Mammary epithelial cell (primary cell): Measurements from ENCODE around the gene SERPINB11.

Source experiments
- EZH2 ChIP-seq: IDR thresholded peaks from 2 replicates; pipeline ENCODE4 v1.6.1; 2012; ENCODE audit warnings: low read length, inconsistent platforms, borderline replicate concordance
- TF ChIP-seq, protein P1 (sequence below), 2 donors: IDR thresholded peaks in 1 of 2; conservative IDR thresholded peaks in 1 of 2; 2 replicates each; pipeline ENCODE4 v1.5.1; 2011 to 2012; ENCODE audit warnings: inconsistent platforms in 2 of 2, low read length in 2 of 2, mild to moderate bottlenecking in 2 of 2, control low read depth in 1 of 2, low read depth in 1 of 2; ENCODE audit not compliant: insufficient read depth in 1 of 2; ENCODE audit errors: extremely low read depth in 1 of 2

DNA sequence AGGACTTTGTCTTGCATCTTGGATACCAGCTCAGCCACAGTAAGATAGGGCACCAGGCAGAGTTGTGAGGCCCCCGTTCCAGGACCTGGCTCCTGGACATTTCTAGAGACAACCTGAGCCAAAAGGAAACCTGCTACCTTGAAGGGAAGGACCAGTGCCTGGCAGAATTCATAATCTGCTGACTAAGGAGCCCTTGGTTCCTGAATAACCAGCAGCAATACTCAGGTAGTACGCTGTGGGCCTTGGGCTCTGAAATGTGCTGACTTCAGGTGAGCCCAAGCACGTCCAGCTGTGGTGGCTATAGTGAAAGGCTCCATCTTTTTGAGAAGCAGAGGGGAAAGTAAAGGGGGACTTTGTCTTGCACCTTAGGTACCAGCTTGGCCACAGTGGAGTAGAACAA, 28.5 kb downstream of the SERPINB11 start:
- TF ChIP-seq, protein P1, sequence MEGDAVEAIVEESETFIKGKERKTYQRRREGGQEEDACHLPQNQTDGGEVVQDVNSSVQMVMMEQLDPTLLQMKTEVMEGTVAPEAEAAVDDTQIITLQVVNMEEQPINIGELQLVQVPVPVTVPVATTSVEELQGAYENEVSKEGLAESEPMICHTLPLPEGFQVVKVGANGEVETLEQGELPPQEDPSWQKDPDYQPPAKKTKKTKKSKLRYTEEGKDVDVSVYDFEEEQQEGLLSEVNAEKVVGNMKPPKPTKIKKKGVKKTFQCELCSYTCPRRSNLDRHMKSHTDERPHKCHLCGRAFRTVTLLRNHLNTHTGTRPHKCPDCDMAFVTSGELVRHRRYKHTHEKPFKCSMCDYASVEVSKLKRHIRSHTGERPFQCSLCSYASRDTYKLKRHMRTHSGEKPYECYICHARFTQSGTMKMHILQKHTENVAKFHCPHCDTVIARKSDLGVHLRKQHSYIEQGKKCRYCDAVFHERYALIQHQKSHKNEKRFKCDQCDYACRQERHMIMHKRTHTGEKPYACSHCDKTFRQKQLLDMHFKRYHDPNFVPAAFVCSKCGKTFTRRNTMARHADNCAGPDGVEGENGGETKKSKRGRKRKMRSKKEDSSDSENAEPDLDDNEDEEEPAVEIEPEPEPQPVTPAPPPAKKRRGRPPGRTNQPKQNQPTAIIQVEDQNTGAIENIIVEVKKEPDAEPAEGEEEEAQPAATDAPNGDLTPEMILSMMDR (conservative IDR thresholded peaks at IDR 0.05 in 1 of 2, IDR thresholded peaks at IDR 0.05 in 1 of 2; ENCODE audit: extremely low read depth in 1 of 2, insufficient read depth in 1 of 2, low read depth in 1 of 2, low read length in 2 of 2), result no peak
- no peak for TF ChIP-seq EZH2
